ENCODE results near the gene HOXD13.

DNA sequence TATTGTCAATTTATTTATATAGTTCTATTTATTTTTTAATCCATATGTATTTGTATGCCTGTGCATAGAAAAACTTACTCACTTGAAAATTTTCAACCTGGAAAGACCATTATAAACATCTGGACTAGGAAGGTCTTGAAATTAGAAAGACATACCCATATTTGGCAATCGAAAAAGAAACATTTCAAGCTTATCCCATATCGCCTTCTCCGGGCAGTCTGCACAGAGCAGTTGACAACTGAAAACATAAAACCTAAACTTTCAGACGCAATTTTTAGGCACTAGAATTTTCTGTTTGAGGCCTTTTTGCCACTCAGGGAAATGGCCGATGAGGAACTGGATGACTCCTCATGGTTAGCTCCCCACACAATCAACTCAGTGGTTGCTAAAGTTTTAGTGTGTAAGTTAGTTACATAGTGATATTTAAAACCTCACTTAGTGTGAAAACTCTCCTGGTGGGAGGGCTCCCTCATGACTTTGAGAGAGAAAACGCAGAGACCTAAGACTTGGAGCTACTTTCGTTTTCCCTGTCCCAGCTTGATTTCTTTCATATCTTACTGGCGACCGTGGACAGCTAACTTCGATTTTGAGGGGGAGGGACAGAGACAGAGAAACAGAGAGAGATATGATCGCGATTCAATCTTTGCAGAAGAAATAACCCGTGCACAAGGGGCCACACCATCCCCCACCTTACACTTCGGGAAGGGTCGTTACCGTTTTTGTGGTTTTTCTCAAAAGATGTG lies 3.9 kb downstream of the HOXD13 start:
- TF ChIP-seq CTCF (IDR thresholded peaks at IDR 0.05): no peak
- no peak for TF ChIP-seq POLR2A (IDR thresholded peaks at IDR 0.05)

Data from thyroid gland (tissue), 4 donors.